GM13977 (cell line): Measurements from ENCODE around the gene NR2C2.

Experiments
- DNase-seq: peaks from one replicate; pipeline ENCODE4 v3.0.0; 2012; ENCODE audit warnings: low spot score
- in situ Hi-C: fragments of 300-500 bp; cut with MboI; formaldehyde crosslinking; loops from one replicate; pipeline ENCODE4 v1.12.0; 2022; ENCODE audit warnings: low sequenced_read_pairs, low pct_unique_long_range_greater_than_20kb, mixed read lengths, inconsistent platforms; ENCODE audit not compliant: unreplicated experiment
- TF ChIP-seq, protein P1 (sequence below): IDR thresholded peaks from 2 replicates; pipeline ENCODE4 v1.5.1; 2012; ENCODE audit warnings: mild to moderate bottlenecking, control low read depth; ENCODE audit not compliant: insufficient read depth; ENCODE audit errors: extremely low read depth, missing control alignments

Gene NR2C2

GRCh38 chr3:15029625-15030024, 82.2 kb downstream of the NR2C2 start:
- DNase-seq, result no peak
- in situ Hi-C loops, result no loop called here
- TF ChIP-seq, protein P1, sequence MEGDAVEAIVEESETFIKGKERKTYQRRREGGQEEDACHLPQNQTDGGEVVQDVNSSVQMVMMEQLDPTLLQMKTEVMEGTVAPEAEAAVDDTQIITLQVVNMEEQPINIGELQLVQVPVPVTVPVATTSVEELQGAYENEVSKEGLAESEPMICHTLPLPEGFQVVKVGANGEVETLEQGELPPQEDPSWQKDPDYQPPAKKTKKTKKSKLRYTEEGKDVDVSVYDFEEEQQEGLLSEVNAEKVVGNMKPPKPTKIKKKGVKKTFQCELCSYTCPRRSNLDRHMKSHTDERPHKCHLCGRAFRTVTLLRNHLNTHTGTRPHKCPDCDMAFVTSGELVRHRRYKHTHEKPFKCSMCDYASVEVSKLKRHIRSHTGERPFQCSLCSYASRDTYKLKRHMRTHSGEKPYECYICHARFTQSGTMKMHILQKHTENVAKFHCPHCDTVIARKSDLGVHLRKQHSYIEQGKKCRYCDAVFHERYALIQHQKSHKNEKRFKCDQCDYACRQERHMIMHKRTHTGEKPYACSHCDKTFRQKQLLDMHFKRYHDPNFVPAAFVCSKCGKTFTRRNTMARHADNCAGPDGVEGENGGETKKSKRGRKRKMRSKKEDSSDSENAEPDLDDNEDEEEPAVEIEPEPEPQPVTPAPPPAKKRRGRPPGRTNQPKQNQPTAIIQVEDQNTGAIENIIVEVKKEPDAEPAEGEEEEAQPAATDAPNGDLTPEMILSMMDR, result no peak

DNA sequence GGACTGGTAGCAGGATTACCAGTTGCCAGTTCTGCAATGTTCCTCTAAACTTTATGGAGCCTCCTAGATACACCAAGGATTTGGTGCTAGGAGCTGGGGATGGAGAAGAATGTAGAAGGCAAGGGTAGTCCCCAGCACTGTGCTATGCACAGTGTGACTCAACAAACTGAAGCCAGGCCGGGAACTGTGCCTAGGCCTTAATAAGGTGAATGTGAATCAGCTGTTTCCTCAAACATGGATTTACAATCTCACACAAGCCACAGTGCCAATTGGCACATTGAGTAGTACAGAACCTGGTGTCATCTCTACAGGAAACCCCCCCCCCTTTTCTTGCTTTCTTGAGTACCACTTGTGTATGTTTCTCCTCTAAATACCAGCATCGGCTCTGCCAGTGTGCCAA, 85.3 kb downstream of the NR2C2 start:
- no peak for DNase-seq
- TF ChIP-seq, protein P1, result no peak
- in situ Hi-C loops, result no loop called here

DNA sequence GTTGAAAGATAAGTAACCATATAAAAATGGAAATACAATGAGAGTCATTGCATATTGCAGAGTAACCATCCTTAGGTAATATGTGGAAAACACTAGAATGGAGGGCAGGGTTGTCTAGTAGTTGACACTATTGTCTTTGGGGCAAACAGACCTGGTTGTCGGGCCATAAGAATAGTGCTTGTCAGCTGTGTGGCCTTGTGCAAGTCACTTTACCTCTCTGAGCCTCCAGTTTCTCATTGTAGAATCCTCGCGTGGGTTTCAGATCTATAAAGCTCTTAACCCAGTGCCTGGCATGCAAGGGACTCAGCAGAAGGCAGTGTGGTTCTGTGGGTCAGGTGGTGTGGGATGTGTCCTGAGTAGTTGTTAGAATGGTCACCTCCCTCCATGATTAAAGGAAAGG, 85.7 kb downstream of the NR2C2 start:
- TF ChIP-seq, protein P1, result no peak
- in situ Hi-C loops, result no loop called here
- no peak for DNase-seq

- no peak for DNase-seq
- in situ Hi-C loops, result no loop called here
- TF ChIP-seq, protein P1, result no peak
These were observed 90.9 kb downstream of the NR2C2 start for GRCh38 chr3:15038306-15038705.

GRCh38 chr3:15040844-15041243, 93.5 kb downstream of the NR2C2 start:
- no peak for DNase-seq
- TF ChIP-seq, protein P1, result no peak
- in situ Hi-C loops, result no loop called here

GRCh38 chr3:15041950-15042349, 94.6 kb downstream of the NR2C2 start:
- in situ Hi-C loops, result no loop called here
- no peak for DNase-seq
- TF ChIP-seq, protein P1, result no peak

GRCh38 chr3:15042936-15043335, 95.6 kb downstream of the NR2C2 start:
- TF ChIP-seq, protein P1, result no peak
- in situ Hi-C loops, result no loop called here
- no peak for DNase-seq
